ENCODE results near the gene TSPAN13.

The TSPAN13 gene

DNA sequence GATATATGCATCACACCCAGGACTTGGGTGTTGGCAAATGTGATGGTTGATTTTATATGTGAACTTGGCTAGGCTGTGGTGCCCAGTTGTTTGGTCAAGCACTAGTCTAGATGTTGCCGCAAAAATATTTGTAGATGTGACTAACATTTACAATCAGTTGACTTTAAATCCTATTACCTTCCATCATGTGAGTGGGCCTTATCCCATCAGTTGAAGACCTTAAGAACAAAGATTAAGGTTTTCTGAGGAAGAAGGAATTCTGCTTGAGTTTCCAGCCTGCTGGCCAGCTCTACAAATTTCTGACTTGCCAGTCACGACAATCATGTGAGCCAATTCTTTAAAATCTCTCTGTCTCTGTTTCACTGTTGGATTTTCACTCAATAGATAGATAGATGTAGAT, 20.3 kb downstream of the TSPAN13 start:
- in situ Hi-C loops (cut with MboI; ENCODE audit: low sequenced_read_pairs) = no loop called here

- in situ Hi-C loops (cut with MboI; ENCODE audit: low sequenced_read_pairs) = no loop called here
These were observed 20.7 kb downstream of the TSPAN13 start for GRCh38 chr7:16774294-16774693.

GRCh38 chr7:16774986-16775385, 21.4 kb downstream of the TSPAN13 start:
- in situ Hi-C loops (cut with MboI; ENCODE audit: low sequenced_read_pairs) = no loop called here

- in situ Hi-C loops (cut with MboI; ENCODE audit: low sequenced_read_pairs) = no loop called here
These were observed 22.5 kb downstream of the TSPAN13 start for GRCh38 chr7:16776053-16776452.

GRCh38 chr7:16778476-16778875, 24.9 kb downstream of the TSPAN13 start:
- in situ Hi-C loops (cut with MboI; ENCODE audit: low sequenced_read_pairs) = no loop called here

DNA sequence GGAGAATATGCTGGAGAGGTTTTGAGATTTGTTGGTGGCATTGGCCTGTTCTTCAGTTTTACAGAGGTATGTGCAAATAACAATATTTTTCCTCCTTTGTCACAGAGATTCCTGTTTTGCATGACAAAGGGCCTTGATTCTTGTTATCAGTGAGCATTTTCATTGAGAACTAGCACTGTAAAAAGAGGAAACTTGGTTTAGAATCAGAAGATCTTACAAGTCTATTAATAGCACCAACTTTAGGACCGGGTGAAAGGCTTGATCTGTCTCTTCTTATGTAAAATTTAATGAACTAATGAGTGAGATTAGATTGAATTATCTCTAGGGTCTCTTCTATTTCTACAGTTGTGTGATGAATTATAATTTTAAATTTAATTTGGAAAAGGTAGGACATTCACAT, 25.5 kb downstream of the TSPAN13 start:
- in situ Hi-C loops (cut with MboI; ENCODE audit: low sequenced_read_pairs) = no loop called here

GRCh38 chr7:16780596-16780995, 27.0 kb downstream of the TSPAN13 start:
- in situ Hi-C loops (cut with MboI; ENCODE audit: low sequenced_read_pairs) = no loop called here

GRCh38 chr7:16785321-16785720, 31.8 kb downstream of the TSPAN13 start:
- in situ Hi-C loops (cut with MboI; ENCODE audit: low sequenced_read_pairs) = no loop called here

- in situ Hi-C loops (cut with MboI; ENCODE audit: low sequenced_read_pairs) = no loop called here
These were observed 32.3 kb downstream of the TSPAN13 start for GRCh38 chr7:16785846-16786245.

DNA sequence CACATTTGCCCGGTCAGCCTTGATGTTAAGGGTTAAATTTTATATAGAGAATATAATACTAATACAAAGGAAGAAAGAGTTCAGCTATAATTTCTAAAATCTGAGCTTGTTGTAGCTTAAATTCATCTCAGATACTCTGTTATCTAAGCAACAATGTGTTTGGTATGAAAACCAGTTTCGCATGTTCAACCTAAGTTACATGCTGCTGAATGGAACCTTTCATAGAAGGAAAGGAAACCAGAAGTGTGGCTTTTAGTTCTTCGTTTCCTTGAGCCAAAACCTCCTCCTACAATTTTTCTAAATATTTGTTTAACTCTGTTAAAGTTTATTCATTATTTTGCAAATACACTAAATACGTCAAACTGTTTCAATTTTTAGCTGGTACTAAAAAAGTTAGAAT, 32.7 kb downstream of the TSPAN13 start:
- in situ Hi-C loops (cut with MboI; ENCODE audit: low sequenced_read_pairs) = no loop called here

DNA sequence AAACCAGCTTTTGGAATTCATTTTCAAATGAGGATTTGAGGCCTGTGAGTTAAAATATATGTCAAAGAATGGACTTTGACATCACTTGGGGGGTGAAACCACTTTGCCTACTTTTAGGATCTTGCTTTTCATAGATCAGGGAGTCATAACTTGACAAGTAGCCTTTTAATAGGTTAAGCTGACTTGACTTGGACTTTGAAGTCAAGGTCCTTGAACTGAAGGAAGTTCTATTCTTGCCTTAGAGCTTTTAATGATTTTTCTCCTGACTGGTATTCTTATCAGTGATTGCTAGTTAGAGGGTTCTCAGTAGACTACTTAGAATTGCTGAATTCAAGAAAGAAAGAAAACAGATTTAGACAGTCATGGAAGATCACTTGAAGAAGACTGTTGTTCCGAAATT, 33.6 kb downstream of the TSPAN13 start:
- in situ Hi-C loops (cut with MboI; ENCODE audit: low sequenced_read_pairs) = no loop called here

- in situ Hi-C loops (cut with MboI; ENCODE audit: low sequenced_read_pairs) = no loop called here
These were observed 37.5 kb downstream of the TSPAN13 start for GRCh38 chr7:16791071-16791470.

- in situ Hi-C loops (cut with MboI; ENCODE audit: low sequenced_read_pairs) = no loop called here
These were observed 38.5 kb downstream of the TSPAN13 start for GRCh38 chr7:16791905-16792698.

GRCh38 chr7:16794986-16795385, 41.4 kb downstream of the TSPAN13 start:
- in situ Hi-C loops (cut with MboI; ENCODE audit: low sequenced_read_pairs) = no loop called here

GRCh38 chr7:16795624-16796023, 42.1 kb downstream of the TSPAN13 start:
- in situ Hi-C loops (cut with MboI; ENCODE audit: low sequenced_read_pairs) = no loop called here

- in situ Hi-C loops (cut with MboI; ENCODE audit: low sequenced_read_pairs) = no loop called here
These were observed 47.6 kb downstream of the TSPAN13 start for GRCh38 chr7:16801111-16801542.

GRCh38 chr7:16801579-16801978, 48.0 kb downstream of the TSPAN13 start:
- in situ Hi-C loops (cut with MboI; ENCODE audit: low sequenced_read_pairs) = no loop called here

- in situ Hi-C loops (cut with MboI; ENCODE audit: low sequenced_read_pairs) = no loop called here
These were observed 49.6 kb downstream of the TSPAN13 start for GRCh38 chr7:16803125-16803524.

DNA sequence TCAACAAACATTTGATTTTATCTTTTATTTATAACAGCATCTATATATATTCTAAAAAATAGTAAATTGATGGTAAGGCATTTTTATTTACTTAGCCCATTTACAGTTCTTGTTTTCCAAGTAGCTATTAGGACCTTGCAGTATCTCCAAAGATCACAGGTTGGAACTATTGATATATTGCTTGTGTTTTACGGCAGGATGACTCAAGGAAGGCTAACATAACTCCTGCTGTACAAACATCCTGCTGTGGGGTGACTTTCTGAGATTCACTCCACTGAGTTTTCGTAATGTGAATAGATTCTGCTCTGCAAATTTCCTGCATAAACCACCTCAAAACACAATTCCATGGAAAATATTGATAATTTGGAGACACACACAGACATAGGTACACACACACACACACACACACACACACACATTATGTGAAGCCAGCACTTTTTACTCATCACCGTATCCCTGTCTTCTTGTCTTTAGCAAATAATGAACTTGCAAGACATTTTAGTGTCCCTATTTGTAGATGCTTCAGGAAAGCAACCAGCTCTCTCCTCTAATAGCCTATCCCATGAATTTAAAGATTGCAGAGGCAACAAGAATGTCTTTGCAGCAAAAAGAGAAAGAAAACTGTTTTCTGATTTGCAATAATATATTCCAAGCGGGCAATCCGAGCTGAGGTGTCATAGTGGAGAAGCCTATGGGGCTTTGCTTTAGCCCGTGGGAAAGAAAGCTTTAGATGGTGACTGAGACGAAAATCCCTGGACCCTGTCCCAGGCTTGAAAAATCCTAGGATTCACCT, 50.5 kb downstream of the TSPAN13 start:
- in situ Hi-C loops (cut with MboI; ENCODE audit: low sequenced_read_pairs) = no loop called here

DNA sequence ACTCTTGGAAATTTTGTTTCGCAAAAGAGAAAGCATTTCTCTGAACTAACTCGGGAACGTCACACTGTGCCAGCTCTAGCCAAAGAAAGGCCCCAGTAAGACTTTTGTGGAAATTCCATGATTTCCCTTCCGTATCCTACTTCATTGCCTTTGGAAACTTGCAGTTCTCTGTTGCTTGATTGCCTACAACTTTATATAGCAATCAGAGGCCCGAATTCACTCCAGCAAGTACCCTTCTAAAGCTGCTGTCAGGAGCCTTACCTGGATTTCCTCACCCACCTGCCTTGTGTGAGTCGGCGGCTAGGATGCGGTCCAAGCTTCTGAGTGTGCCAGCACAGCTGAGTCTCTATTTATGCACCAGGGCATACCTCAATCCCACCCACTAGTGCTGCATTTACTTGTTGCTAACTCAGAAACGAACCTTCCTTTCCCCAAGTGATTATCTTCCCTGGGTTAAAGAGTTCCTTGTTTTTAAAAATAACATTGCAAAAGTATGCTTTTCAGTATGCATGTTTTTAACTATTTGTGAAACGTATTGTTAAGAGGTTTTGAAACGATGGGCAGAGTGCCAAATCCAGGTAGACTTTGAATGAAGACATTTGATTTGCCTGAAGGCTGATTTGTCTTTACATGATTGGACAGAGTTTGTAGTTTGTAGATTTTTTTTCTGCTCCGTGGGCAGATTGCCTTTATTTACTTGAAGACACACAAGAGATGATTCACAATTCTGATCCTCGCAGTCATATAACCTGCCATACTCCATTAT, 51.3 kb downstream of the TSPAN13 start, which contains the start of gene AGR2:
AGR2 (minus strand) TSS at position 326 of the 766 bp plus-strand sequence. CDS start 3,203 bp downstream, outside the sequence.
- in situ Hi-C loops (cut with MboI; ENCODE audit: low sequenced_read_pairs) = no loop called here

GRCh38 chr7:16805441-16805840, 51.9 kb downstream of the TSPAN13 start:
- in situ Hi-C loops (cut with MboI; ENCODE audit: low sequenced_read_pairs) = no loop called here

All from hTERT RPE-1 (cell line).